GM19043 (cell line): ENCODE results near the gene SMARCD3.

Source experiments
- ATAC-seq: cut with Tn5 transposase; IDR thresholded peaks from one replicate; pipeline ENCODE4 v1.9.1; 2021; ENCODE audit warnings: low read depth; ENCODE audit not compliant: unreplicated experiment

SMARCD3 gene

DNA sequence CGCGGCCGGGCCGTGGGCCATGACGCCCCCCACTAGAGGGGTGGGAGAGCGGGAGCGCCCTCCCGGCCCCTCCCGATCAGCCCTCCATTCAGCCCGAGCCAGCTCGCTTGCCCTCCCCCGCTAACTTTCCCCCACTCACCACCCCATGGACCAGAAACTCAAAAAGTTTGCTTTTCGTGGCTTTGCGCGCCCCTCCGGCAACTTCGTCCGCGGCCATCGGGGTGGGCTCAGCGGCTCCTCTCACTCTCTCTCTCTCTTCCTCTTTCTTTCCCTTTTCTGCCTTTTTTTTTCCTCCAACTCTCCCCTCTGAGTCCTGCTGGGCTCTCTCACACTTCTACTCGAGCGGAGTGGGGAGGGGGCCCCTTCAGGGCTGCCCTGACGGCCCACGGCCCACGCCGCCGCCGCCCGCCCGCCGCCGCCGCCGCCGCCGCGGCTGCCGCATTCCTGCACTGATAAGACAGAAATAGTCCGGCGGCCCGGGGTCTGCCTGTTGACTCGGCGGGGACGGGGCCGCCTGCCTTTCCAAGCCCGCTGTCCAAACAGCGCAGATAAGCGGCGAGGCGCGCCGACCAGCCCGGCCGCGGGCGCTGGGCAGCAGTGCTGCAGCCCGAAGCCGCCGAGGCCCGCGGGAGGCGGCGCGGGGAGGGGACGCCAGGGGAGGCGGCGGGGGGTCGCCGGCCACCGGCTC is at the start of gene SMARCD3:
Gene SMARCD3, minus strand, starts transcription at position 349 of the 688 bp plus-strand sequence. Its CDS starts 132 bp downstream, at position 217.
- no peak for ATAC-seq

GRCh38 chr7:151296202-151296992 is 47.9 kb upstream of the SMARCD3 start:
- no peak for ATAC-seq

DNA sequence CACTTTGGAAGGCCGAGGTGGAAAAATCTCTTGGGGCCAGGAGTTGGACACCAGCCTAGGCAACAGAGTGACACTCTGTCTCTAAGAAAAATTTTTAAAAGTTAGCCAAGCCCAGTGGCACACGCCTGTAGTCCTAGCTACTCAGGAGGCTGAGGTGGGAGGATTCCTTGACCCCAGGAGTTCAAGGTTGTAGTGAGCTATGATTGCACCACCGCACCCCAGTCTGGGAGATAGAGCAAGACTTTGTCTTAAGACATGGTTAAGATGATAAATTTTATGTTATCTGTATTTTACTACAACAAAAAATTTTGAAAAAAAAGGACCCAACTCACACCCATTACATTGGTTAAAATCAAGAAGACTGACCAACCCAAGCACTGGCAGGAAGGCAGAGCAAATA is 44.4 kb upstream of the SMARCD3 start:
- ATAC-seq = no peak

DNA sequence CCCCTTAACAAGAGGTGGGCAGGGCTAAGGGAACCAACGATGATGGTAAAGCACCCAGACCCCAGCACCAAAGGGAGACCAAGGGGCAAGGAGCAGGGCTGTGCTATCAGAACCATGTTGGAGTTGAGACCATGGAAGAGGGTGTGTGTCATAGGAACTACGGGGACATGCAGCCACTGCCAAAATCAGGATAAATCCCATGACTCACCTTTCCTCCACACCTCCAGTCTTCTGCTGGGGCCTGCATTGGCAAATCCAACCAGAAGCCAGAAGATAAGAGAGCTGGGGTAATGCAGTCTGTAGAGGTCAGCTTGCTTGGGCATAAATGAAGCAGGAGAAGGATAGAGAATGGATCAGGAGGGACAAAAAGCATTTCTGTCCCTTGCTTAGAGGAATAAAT is 42.7 kb upstream of the SMARCD3 start:
- no peak for ATAC-seq

GRCh38 chr7:151290355-151290760 is 41.9 kb upstream of the SMARCD3 start:
- ATAC-seq = no peak

- ATAC-seq = no peak
These were observed 41.4 kb upstream of the SMARCD3 start for GRCh38 chr7:151289891-151290290.

DNA sequence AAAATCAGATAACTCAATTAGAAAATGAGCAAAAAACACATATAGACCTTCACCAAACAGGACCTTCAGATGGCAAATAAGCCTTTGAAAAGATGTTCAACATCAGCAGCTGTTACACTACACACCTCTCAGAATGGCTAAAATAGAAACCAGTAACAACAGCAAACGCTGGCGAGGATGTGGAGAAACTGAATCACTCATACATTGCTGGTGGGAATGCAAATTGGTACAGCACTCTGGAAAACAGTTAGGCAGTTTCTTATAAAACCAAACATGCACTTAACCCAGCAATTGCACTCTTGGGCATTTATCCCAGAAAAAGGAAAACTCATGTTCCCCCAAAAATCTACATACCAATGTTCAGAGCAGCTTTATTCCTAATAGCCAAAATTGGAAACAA is 37.7 kb upstream of the SMARCD3 start:
- ATAC-seq = no peak

DNA sequence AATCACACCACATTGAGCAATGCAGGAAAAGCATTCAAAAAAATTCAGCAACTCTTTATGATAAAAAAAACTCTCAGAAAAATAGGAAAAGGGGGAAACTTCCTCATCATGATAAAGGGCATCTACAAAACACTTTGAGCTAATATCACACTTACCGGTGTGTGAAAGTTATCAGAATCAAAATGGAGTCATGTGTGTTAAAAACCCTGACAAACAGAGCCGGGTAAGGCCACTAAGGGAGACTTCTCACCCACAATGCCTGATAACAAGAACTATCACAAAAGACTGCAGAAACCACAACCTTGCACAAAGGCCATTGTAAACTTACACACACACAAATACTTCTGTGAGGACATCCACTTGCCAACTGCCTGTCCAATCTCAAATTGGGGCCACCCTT is 34.8 kb upstream of the SMARCD3 start:
- no peak for ATAC-seq

DNA sequence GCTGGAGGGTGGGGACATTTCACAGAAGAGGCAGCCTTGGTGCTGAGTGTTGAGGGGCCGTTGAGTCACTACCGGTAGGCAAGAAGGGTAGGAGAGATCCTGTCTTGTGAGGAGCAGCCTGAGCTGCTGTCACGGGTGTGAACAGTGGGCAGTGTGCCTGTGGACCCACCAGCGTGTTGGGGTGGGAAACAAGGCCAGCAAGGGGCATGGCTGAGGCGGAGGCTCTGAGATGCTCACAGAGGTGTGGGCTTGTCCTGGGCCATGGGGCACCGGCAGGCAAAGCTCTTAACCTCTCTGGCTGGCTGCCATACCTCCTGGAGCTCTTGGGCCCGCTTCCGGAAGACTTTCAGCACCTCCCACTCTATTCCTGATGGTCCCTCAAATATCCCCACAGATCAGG is 33.6 kb upstream of the SMARCD3 start:
- no peak for ATAC-seq

DNA sequence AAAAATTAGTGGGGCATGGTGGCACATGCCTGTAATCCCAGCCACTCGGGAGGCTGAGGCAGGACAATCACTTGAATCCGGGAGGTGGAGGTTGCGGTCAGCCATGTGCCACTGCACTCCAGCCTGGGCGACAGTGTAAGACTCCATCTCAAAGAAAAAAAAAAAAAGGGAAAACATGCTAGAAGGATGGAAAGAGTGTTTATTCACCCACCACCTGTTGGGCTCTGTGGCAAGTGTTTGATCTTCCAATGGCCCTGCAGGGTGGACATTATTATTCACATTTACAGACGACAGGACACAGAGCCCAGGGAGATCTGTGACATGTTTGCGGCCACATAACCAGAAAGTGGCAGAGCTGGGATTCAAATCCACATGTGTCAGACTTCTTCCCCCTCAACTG is 33.2 kb upstream of the SMARCD3 start:
- no peak for ATAC-seq

DNA sequence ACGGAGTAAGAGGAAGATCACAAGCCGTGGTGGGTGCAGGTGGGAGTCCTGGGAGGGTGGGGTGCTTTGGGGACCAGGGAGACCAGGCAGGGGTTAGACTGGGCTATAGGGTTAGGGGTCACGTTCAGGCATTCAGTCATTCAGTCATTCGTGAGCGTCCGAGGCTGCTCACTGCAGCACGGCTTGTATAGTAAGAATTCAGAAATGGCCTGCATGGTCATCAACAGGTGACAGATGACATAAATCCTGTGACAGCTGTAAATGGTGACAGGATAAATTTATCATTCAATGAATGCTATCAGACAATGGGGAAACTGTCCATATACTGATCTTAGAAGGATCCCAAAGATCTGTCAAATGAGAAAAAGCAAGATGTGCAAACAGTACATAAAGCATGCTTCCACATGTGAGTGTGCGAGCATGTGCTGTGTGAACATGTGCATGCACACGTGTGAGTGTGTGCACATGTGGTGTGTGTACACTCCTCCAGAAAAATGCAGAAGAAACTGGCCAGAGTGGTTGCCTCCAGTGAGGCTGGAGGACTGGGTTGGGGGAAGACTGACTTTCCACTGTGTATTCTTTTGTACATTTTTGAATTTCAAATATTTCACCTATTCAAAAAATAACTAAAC is 32.0 kb upstream of the SMARCD3 start:
- ATAC-seq = no peak

DNA sequence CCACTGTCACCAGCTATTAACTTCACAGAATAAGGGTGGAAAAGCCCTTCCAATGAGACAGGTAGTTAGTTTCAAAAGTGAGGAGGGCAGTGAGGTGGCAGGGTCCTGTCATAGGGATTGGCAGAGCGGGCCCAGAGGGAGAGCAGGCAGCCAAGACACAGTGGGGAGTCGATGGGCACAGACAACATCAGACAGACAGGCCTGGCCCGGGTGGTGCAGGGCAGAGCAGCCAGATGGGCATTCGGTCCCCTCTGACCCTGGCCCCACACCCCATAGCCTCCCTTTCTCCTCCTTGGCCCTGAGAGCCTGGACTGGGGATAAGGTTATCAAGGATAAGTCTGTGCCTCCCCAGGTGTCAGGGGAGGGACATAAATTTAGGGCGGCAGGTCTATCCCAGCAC is 31.4 kb upstream of the SMARCD3 start:
- ATAC-seq = no peak

DNA sequence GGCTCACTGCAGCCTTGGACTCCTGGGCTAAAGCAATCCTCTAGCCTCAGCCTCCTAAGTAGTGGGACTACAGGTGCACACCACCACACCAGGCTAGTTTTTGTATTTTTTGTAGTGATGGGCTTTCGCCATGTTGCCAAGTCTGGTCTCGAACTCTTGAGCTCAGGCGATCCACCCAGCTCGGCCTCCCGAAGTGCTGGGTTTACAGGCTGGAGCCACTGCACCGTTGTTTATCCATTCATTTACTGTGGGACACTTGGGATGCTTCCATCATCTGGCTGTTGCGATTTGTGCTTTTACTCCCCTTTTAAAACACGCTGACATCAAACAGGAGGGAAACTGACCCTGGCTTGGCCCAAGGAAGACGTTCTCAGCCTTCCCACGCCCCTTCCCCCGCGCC is 30.5 kb upstream of the SMARCD3 start:
- no peak for ATAC-seq

GRCh38 chr7:151277631-151278030 is 29.1 kb upstream of the SMARCD3 start:
- no peak for ATAC-seq

DNA sequence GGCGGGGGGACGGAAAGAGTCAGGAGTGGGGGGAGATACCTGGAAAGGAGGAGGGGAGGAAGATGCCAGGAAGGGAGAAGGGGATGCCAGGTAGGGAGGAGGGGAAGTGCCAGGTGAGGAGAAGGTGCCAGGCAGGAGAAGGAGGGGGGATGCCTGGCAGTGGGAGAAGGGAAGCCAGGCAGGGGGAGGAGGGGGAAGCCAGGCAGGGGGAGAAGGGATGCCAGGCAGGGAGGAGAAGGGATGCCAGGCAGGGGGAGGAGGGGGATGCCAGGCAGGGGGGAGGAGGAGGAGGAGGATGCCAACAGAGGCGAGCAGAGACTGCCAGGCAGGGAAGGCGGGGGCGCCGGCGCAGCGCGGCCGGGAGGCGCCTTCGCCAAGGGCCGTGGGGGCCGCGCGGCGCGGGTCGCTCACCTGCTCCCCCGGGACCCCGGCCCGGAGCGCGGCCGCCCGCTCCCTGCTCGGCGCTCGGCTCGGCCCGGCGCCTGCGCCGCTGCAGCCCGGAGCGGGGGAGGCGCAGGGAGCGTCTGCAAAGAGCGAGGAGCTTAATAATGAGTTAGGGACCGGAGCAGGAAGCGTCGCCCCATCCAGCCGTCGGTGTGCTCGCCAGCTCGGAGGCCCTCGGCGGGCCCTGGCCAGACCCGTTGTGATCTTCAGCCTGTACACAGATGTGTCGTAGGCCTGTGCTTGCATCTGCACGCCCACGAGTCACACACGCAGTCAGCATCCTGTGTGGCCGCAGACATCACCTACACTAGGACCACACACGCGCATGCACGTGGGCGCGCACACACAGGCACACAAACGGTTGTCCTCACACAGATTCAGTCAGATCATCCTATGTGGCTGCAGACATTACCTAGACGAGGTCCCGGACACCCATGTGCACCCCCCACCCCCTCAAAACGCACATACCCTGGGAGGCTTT is 28.4 kb upstream of the SMARCD3 start:
- ATAC-seq = no peak

- ATAC-seq = no peak
These were observed 27.5 kb upstream of the SMARCD3 start for GRCh38 chr7:151275813-151276577.

GRCh38 chr7:151274936-151275812 is 26.7 kb upstream of the SMARCD3 start:
- ATAC-seq = no peak

DNA sequence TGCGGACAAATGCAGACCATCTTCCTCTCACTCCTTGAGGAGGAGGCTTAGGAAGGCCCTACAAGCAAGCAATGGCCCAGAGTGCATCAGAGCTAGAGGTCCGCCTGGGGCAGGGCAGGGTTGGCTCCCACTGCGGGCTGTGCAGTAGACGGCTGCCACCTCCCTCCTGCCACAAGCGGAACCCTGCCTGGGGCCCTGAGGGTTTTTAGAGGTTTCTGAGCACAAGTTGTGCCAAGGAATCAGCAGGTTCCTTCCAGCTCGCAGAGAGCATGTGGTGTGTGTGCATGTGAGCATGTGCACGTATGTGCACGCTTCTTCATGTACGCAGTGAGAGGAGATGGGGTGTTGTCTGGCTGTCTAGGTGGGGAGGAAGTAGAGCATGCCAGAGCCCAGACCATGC is 25.9 kb upstream of the SMARCD3 start:
- ATAC-seq = no peak
